Caki2 (cell line): ENCODE results near the gene CFAP47. TPM values are rescaled to one million over a fixed set of nuclear protein-coding genes. Genes with fewer than 3 reads are reported as not detected.
A peak's percentile ranks its signal among the peaks of the same experiment; 100 is the strongest.
"Not testable (repeated sequence)": the region's sequence is repeated elsewhere in the genome, so short reads cannot be mapped to it uniquely, and the experiment has no call there.

Experiments
- DNase-seq: peaks from one replicate; pipeline ENCODE4 v3.0.0-alpha.2; 2015; ENCODE audit warnings: low read depth
- in situ Hi-C: cut with HindIII; loops from 2 replicates; pipeline ENCODE4 v1.10.0; 2016; ENCODE audit warnings: low sequenced_read_pairs, low pct_unique_long_range_greater_than_20kb, mixed read lengths
- total RNA-seq: library from RNA; depleted of rRNA; stranded (reverse); fragments of >200 nt; shearing (Covaris generic); gene quantifications from 2 replicates; pipeline ENCODE4 v1.2.3, GENCODE V29; 2014; ENCODE audit warnings: low replicate concordance

The CFAP47 gene
- total RNA-seq, 1 experiment from 2014 or later: 3.4 TPM

- in situ Hi-C loops: no loop called here
- no peak for DNase-seq
Observed at GRCh38 chrX:36214924-36215323, 295.4 kb downstream of the CFAP47 start.

GRCh38 chrX:36218801-36219200 lies 299.3 kb downstream of the CFAP47 start:
- in situ Hi-C loops: no loop called here
- DNase-seq: no peak

DNA sequence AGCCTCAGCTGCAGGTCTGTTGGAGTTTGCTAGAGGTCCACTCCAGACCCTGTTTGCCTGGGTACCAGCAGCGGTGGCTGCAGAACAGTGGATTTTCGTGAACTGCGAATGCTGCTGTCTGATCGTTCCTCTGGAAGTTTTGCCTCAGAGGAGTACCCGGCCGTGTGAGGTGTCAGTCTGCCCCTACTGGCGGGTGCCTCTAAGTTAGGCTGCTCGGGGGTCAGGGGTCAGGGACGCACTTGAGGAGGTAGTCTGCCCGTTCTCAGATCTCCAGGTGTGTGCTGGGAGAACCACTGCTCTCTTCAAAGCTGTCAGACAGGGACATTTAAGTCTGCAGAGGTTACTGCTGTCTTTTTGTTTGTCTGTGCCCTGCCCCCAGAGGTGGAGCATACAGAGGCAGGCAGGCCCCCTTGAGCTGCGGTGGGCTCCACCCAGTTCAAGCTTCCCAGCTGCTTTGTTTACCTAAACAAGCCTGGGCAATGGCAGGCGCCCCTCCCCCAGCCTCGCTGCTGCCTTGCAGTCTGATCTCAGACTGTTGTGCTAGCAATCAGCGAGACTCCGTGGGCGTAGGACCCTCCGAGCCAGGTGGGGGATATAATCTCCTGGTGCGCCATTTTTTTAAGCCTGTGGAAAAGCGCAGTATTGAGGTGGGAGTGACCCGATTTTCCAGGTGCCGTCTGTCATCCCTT lies 315.4 kb downstream of the CFAP47 start:
- in situ Hi-C loops, DNase-seq: not testable (repeated sequence)

- no peak for DNase-seq
- in situ Hi-C loops: no loop called here
Observed at GRCh38 chrX:36241397-36241796, 321.9 kb downstream of the CFAP47 start.

DNA sequence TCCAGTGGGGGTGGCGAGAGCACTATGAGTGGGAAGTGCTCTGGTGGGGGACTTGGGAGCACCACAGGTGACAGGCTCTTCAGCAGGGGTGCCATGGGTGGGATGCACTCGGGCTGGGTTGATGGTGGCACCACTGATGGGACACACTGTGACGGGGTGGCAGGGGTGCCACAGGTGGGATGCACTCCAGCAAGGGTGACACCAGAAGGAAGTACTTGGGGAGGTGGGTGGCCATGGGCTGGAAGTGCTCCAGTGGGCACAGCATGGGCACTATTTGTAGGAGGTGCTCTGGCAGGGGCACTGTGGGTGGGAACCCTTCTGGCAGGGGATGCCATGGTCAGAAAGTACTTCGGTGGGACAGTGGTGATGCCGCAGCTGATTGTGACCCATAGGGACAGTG lies 346.6 kb downstream of the CFAP47 start:
- in situ Hi-C loops: no loop called here
- DNase-seq: no peak

GRCh38 chrX:36310136-36310535 lies 390.6 kb downstream of the CFAP47 start:
- DNase-seq: no peak
- in situ Hi-C loops: no loop called here

DNA sequence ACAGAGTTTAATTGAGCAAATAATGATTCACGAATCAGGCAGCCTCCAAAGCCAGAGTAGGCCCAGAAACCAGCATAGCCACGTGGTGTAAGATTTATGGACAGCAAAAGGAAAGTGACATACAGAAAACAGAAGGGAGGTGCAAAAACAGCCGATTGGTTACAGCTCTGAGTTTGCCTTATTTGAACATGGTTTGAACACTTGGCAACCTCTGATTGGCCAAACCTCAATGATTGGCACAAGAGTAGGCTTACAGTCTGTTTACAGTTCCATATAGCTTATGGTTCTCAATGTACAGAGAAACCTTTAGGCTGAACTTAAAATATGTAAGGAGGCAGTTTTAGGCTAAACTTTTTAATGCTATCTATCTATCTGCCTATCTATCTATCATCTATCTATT lies 394.8 kb downstream of the CFAP47 start:
- peak; percentile 0 for DNase-seq
- in situ Hi-C loops: no loop called here

DNA sequence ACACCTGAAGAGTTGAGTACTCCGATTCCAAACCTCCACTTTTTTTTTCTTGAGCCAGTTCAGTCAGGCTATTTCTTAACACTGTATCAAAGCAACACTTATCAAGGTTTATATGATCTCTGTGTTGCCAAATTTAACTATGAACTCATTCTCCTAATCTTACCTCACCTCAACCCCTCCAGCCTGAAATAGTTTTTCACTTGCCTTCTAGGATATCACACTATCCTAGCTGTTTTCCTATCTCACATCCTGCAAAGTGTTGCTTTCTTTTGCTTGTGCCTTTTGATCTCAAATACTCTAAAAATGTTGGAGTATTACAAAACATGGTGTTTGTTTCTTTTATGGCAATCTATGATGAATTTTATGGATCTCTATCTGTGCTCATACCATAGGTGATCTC lies 415.0 kb downstream of the CFAP47 start:
- no peak for DNase-seq
- in situ Hi-C loops: no loop called here

GRCh38 chrX:36336751-36337150 lies 417.2 kb downstream of the CFAP47 start:
- in situ Hi-C loops: no loop called here
- no peak for DNase-seq

GRCh38 chrX:36344301-36344700 lies 424.8 kb downstream of the CFAP47 start:
- in situ Hi-C loops: no loop called here

GRCh38 chrX:36348509-36348908 lies 429.0 kb downstream of the CFAP47 start:
- DNase-seq: no peak
- in situ Hi-C loops: no loop called here

More at GRCh38 chrX:36344301-36344700, 424.8 kb downstream of the CFAP47 start:
- no peak for DNase-seq

DNA sequence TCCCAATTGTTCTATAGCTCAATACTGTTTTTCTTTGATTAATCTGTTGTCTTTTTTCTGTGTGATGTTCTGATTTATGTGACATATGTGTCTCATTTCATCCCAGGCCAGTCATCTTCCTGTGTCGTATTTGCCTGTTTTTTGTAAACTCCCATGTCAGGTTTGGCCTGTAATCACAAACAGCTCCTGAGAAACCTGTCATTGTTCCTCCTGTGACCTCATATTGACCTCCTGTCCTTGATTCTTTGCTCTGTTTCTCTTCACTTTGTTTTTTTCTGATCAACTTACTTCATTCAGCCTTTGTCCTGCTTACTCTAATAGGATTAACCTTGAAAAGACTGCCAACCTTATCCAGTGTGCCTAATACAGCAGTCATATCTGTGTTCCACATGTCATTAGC lies 438.3 kb downstream of the CFAP47 start:
- in situ Hi-C loops: no loop called here
- no peak for DNase-seq

DNA sequence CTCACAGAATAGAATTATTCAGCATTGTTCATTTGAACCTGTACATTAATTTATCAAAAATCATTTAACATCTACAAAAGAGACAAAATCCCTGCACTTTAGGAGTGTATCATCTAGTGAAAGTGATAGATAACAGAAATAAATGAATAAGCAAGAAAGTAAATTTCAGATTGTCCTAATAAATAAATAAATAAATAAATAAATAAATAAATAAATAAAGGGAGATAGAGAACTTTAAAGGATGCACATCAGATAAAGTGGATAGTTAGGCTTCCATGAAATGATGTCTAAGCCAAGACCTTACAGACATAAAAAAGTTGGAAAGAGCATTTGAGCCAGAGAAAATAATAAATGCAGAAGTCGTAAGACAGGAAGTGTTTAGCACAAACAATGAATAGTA lies 444.7 kb downstream of the CFAP47 start:
- in situ Hi-C loops: no loop called here
- DNase-seq: no peak

DNA sequence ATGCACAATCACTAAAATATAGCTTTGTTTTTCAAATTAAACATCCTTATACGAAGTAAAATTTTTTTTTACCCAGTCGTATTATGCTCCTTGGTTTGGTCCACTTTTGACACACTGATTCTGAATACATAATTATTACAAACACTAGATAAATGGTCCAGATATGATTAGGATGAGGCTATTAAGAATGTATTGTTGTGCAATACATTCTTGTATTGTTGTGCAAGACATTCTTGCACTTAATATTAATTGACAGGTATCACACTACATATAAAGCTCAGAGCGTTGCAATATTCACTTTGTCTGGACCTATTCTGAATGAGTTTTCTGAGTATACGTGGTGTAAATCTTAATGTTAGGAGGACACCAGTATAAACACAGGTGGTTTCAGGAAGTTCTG lies 464.0 kb downstream of the CFAP47 start:
- in situ Hi-C loops: no loop called here
- no peak for DNase-seq

- in situ Hi-C loops: no loop called here
- peak; percentile 35 for DNase-seq
Observed at GRCh38 chrX:36388901-36389300, 469.4 kb downstream of the CFAP47 start.

GRCh38 chrX:36401774-36402173 lies 482.2 kb downstream of the CFAP47 start:
- no peak for DNase-seq
- in situ Hi-C loops: no loop called here

GRCh38 chrX:36407836-36408235 lies 488.3 kb downstream of the CFAP47 start:
- in situ Hi-C loops: no loop called here
- no peak for DNase-seq

- DNase-seq: no peak
- in situ Hi-C loops: no loop called here
Observed at GRCh38 chrX:36414056-36414455, 494.5 kb downstream of the CFAP47 start.

DNA sequence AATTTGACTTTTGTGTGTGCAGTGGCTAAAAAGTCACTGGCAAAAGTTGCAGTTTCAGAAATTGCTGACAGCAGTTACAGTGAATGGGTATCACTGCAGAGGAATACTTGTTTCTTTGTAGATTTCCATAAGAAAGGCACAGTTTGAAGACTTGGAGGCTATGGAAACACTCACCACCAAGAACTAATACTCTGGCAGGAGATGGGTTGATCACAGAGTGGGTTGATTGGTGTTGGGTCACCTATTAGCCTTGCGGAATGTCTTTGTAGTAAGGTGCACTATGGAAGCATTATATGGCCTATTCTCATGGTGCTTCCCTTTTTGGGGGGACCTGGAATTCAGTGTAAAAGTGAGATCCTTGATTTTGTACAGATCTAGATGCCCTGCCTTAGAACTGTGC lies 502.8 kb downstream of the CFAP47 start:
- in situ Hi-C loops: no loop called here
- no peak for DNase-seq

GRCh38 chrX:36431819-36432218 lies 512.3 kb downstream of the CFAP47 start:
- DNase-seq: peak; percentile 74
- in situ Hi-C loops: no loop called here
